ENCODE results near the gene PRR19.

DNA sequence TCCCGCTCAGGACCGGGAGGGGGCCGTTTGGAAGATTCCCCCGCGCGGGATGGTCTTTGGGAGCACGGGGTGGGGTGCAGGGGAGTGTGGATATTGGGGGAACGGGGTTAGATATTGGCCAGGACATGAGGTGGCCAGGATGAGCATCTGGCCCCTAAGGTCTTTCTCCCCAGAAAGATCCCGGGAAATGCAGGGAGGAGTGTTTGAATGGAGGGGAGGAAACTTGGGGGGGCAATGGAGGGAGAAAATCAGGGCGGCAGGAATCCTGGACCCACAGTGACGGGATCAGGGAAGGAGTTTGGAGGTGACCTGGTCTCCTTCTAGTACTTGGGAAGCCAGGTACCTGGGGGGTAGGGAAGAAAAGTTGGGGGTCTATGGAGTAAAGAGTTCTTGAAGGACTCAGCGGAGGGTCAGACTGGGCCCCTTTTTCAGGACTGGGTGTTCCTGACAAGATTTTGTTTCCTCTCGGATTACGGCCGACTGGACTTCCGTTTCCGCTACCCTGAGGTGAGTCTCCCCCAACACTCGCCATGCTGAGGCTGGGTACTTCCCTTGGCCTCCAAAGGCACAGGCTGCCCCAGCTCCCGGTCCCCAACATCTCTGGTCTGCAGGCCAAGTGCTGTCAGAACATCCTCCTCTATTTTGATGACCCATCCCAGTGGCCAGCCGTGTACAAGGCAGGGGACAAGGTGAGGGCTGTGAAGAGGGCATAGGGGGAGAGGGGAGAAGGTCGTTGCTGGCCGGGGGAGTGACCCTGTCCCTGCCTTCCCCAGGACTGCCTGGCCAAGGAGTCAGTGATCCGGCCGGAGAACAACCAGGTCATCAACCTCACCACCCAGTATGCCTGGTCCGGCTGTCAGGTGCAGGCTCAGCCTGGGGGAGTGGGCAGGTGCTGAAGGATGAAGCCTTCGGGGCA lies 12.2 kb downstream of the PRR19 start:
- TF ChIP-seq, protein P1, sequence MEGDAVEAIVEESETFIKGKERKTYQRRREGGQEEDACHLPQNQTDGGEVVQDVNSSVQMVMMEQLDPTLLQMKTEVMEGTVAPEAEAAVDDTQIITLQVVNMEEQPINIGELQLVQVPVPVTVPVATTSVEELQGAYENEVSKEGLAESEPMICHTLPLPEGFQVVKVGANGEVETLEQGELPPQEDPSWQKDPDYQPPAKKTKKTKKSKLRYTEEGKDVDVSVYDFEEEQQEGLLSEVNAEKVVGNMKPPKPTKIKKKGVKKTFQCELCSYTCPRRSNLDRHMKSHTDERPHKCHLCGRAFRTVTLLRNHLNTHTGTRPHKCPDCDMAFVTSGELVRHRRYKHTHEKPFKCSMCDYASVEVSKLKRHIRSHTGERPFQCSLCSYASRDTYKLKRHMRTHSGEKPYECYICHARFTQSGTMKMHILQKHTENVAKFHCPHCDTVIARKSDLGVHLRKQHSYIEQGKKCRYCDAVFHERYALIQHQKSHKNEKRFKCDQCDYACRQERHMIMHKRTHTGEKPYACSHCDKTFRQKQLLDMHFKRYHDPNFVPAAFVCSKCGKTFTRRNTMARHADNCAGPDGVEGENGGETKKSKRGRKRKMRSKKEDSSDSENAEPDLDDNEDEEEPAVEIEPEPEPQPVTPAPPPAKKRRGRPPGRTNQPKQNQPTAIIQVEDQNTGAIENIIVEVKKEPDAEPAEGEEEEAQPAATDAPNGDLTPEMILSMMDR (IDR thresholded peaks at IDR 0.05 in 2 of 3, conservative IDR thresholded peaks at IDR 0.05 in 1 of 3; ENCODE audit: borderline replicate concordance in 1 of 3, insufficient read depth in 1 of 3, low read depth in 2 of 3, low read length in 2 of 3): no peak
- TF ChIP-seq EZH2 (IDR thresholded peaks at IDR 0.05) (no peak), POLR2A (IDR thresholded peaks at IDR 0.05; ENCODE audit: borderline replicate concordance, extremely low read depth, insufficient read depth, insufficient read length) (no peak), POLR2AphosphoS5 (IDR thresholded peaks at IDR 0.05; ENCODE audit: low read depth, low read length) (no peak), YY1 (IDR thresholded peaks at IDR 0.05; ENCODE audit: extremely low read depth, insufficient replicate concordance, low read depth, low read length) (no peak), EZH2phosphoT487 (IDR thresholded peaks at IDR 0.05; ENCODE audit: borderline replicate concordance) (no peak), TCF7L2 (IDR thresholded peaks at IDR 0.05; ENCODE audit: borderline replicate concordance, extremely low read depth, insufficient read depth, insufficient read length) (no peak), SRF (IDR thresholded peaks at IDR 0.05; ENCODE audit: low read depth) (no peak), ZFX (IDR thresholded peaks at IDR 0.05) (no peak)

Measured in HCT116 (cell line).